Right lobe of liver (tissue), 4 donors: ENCODE data around the gene TBC1D1.

Experiments used
- CTCF ChIP-seq, 4 donors: fragments of 200-600 bp in 3 of 4; fragments of 450-650 bp in 1 of 4; IDR thresholded peaks; one replicate each; pipeline versions ENCODE4 v1.5.1 to v1.8.0; 2016 to 2022; ENCODE audit warnings: antibody characterized with exemption in 4 of 4, mild to moderate bottlenecking in 2 of 4
- POLR2A ChIP-seq: fragments of 450-650 bp; IDR thresholded peaks from one replicate; pipeline ENCODE4 v1.6.1; 2017; ENCODE audit warnings: antibody characterized with exemption, mild to moderate bottlenecking
- donor health status: DM: no; HTN: no; CAD: no.
- donor health status: DM: no; HTN: no; CAD: no.
- donor health status: DM: no; HTN: yes; CAD: no.

- TF ChIP-seq POLR2A (no peak), CTCF (IDR thresholded peaks at IDR 0.05) (no peak)
These were observed 271.4 kb downstream of the TBC1D1 start for GRCh38 chr4:38162240-38162784.
